Endodermal cell (in vitro differentiated cells): ENCODE data around the gene ACADS. TPM values are rescaled to one million over a fixed set of nuclear protein-coding genes. Genes with fewer than 3 reads are reported as not detected.

ENCODE experiments used
- DNase-seq: peaks from one replicate; pipeline ENCODE4 v3.0.0-alpha.2; 2017
- H3K27ac ChIP-seq: 2 replicates; pipeline ENCODE4 v1.5.1; 2013; ENCODE audit warnings: mild to moderate bottlenecking, low read depth, low read length, moderate library complexity
- H3K27me3 ChIP-seq: 2 replicates; pipeline ENCODE4 v1.6.1; 2013; ENCODE audit warnings: mild to moderate bottlenecking, low read length, moderate library complexity; ENCODE audit not compliant: insufficient read depth, control insufficient read depth, poor library complexity, severe bottlenecking
- H3K36me3 ChIP-seq: 2 replicates; pipeline ENCODE4 v1.7.0; 2013; ENCODE audit warnings: mild to moderate bottlenecking, low read length, moderate library complexity; ENCODE audit not compliant: control insufficient read depth, insufficient read depth
- H3K4me1 ChIP-seq: one replicate; pipeline ENCODE4 v1.7.0; 2013; ENCODE audit warnings: low read length; ENCODE audit not compliant: control insufficient read depth, insufficient read depth
- H3K4me3 ChIP-seq: 2 replicates; pipeline ENCODE4 v1.5.1; 2013; ENCODE audit warnings: mild to moderate bottlenecking, low read length, moderate library complexity
- H3K9ac ChIP-seq: 2 replicates; pipeline ENCODE4 v1.6.1; 2013; ENCODE audit warnings: mild to moderate bottlenecking, low read length, moderate library complexity; ENCODE audit not compliant: poor library complexity, severe bottlenecking; ENCODE audit errors: extremely low read depth
- H3K9me3 ChIP-seq: 2 replicates; pipeline ENCODE4 v1.6.1; 2013; ENCODE audit warnings: mild to moderate bottlenecking, low read length, moderate library complexity; ENCODE audit not compliant: control insufficient read depth
- H3K27ac Mint-ChIP-seq: 2 replicates; pipeline ENCODE4 v1.8.0; 2020; ENCODE audit warnings: mixed read lengths
- H3K27me3 Mint-ChIP-seq: 2 replicates; pipeline ENCODE4 v1.8.0; 2021; ENCODE audit warnings: mild to moderate bottlenecking, mixed read lengths; ENCODE audit not compliant: insufficient read depth
- H3K36me3 Mint-ChIP-seq: 2 replicates; pipeline ENCODE4 v1.8.0; 2020; ENCODE audit warnings: low read depth, mixed read lengths
- H3K4me1 Mint-ChIP-seq: 2 replicates; pipeline ENCODE4 v1.8.0; 2020; ENCODE audit warnings: mixed read lengths
- H3K4me3 Mint-ChIP-seq: 2 replicates; pipeline ENCODE4 v1.8.0; 2020; ENCODE audit warnings: mild to moderate bottlenecking, moderate library complexity, mixed read lengths
- H3K9me3 Mint-ChIP-seq: 2 replicates; pipeline ENCODE4 v1.8.0; 2020; ENCODE audit warnings: mild to moderate bottlenecking, mixed read lengths
- CTCF ChIP-seq: fragments of 200-600 bp; sonication (generic); conservative IDR thresholded peaks from 2 replicates; pipeline ENCODE4 v1.5.0; 2021; ENCODE audit warnings: antibody characterized with exemption, mild to moderate bottlenecking
- WGBS, 2 experiments: methylation state at CpG; one replicate each; pipeline versions ENCODE4 v1.1.5 to v1.1.7; 2013; ENCODE audit warnings: missing lambda C conversion rate in 2 of 2, mixed read lengths in 1 of 2; ENCODE audit not compliant: insufficient coverage in 1 of 2, insufficient read length in 1 of 2; 5-methylcytosine and 5-hydroxymethylcytosine counted together
- total RNA-seq, 2 donors: library from RNA; stranded (reverse); fragmentation: NEBNext Ultra II Directional in 1 of 2; extraction: Animal tissue kit (Norgen Biotek cat#: 25700) in 1 of 2; gene quantifications; 2 replicates in 1 of 2; 3 replicates in 1 of 2; pipeline ENCODE4 v1.2.1, GENCODE V29; 2021

The ACADS gene
- total RNA-seq, 2 donors from 2014 or later, result 8.0 to 9.2 TPM

- Histone ChIP-seq H3K4me3 (no peak overlapping the region), H3K9me3 (no peaks in the 10 kb centered on the region), H3K36me3 (peaks cover 63% of the 10 kb centered on the region), H3K9ac (no peak overlapping the region), H3K27ac (peak overlapping the region; percentile 90), H3K27me3 (no peaks in the 10 kb centered on the region), H3K4me1 (no peaks in the 10 kb centered on the region)
- WGBS, 2 experiments, result 72 to 81% methylated on average over 4 of the region's 4 CpGs
- Mint-ChIP-seq H3K4me3 (no peak overlapping the region), H3K27me3 (no peaks in the 10 kb centered on the region), H3K27ac (peak overlapping the region; percentile 57), H3K36me3 (peaks cover 58% of the 10 kb centered on the region), H3K4me1 (peaks cover 34% of the 10 kb centered on the region), H3K9me3 (no peaks in the 10 kb centered on the region)
- TF ChIP-seq CTCF, result no peak
- DNase-seq, result no peak
Measured at GRCh38 chr12:120693848-120694247, 31.8 kb upstream of the ACADS start.

GRCh38 chr12:120696626-120697025 is 29.0 kb upstream of the ACADS start:
- Mint-ChIP-seq H3K4me3 (no peak overlapping the region), H3K4me1 (peaks cover 14% of the 10 kb centered on the region), H3K36me3 (peaks cover 79% of the 10 kb centered on the region), H3K9me3 (no peaks in the 10 kb centered on the region), H3K27me3 (no peaks in the 10 kb centered on the region), H3K27ac (no peak overlapping the region)
- TF ChIP-seq CTCF, result no peak
- DNase-seq, result no peak
- no peak overlapping the region for H3K4me3 ChIP-seq
- no peak overlapping the region for H3K9ac ChIP-seq
- H3K27me3 ChIP-seq, result no peaks in the 10 kb centered on the region
- no peaks in the 10 kb centered on the region for H3K4me1 ChIP-seq
- peaks cover 90% of the 10 kb centered on the region for H3K36me3 ChIP-seq
- 94 to 99% methylated on average over 4 to 6 of the region's 6 CpGs for WGBS, 2 experiments
- H3K27ac ChIP-seq, result no peak overlapping the region
- H3K9me3 ChIP-seq, result no peaks in the 10 kb centered on the region

GRCh38 chr12:120697344-120697743 is 28.3 kb upstream of the ACADS start:
- no peaks in the 10 kb centered on the region for H3K4me1 ChIP-seq
- H3K27ac Mint-ChIP-seq, result no peak overlapping the region
- DNase-seq, result no peak
- H3K27me3 Mint-ChIP-seq, result no peaks in the 10 kb centered on the region
- H3K9me3 ChIP-seq, result no peaks in the 10 kb centered on the region
- no peak overlapping the region for H3K27ac ChIP-seq
- TF ChIP-seq CTCF, result no peak
- H3K27me3 ChIP-seq, result no peaks in the 10 kb centered on the region
- 100% methylated on average over 1 of the region's 1 CpG; no CpG with 5 or more reads in 1 of the 2 experiments for WGBS, 2 experiments
- H3K4me3 Mint-ChIP-seq, result no peak overlapping the region
- peaks cover 82% of the 10 kb centered on the region for H3K36me3 Mint-ChIP-seq
- peaks cover 98% of the 10 kb centered on the region for H3K36me3 ChIP-seq
- no peaks in the 10 kb centered on the region for H3K9me3 Mint-ChIP-seq
- peaks cover 10% of the 10 kb centered on the region for H3K4me1 Mint-ChIP-seq
- H3K4me3 ChIP-seq, result no peak overlapping the region
- no peak overlapping the region for H3K9ac ChIP-seq
